Measurements from ENCODE around the gene GRPEL1. TPM values are rescaled to one million over a fixed set of nuclear protein-coding genes. Genes with fewer than 3 reads are reported as not detected.

Gene GRPEL1
- total and polyA plus RNA-seq, 2 of the 4 experiments (the other 2 are of a cell fraction) = 33.0 to 33.9 TPM

DNA sequence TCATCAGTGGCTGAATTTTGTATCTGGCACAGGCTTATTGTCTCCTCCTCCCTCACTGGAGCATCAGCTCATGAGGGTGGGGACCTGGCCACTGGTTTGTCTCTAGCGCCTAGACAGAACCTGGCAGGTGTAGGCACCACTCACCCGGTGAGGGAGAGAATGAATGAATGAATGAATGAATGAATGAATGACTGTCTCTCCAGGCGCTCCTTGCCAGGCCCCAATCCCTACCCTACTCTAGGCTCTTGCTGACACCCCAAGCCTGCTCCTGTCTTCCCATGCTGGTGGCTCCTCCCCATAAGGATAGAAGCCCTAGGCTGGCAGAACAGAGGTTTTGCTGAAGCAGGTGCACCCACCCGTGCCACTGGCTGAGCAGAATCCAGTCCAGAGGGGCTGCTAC is 41.3 kb upstream of the GRPEL1 start:
- in situ Hi-C loops (cut with MboI; ENCODE audit: low sequenced_read_pairs) (no loop called here), dilution Hi-C loops (cut with HindIII; ENCODE audit: low sequenced_read_pairs, unreplicated experiment) (no loop called here), intact Hi-C loops (cut with micrococcal nuclease) (no loop called here)
- Histone ChIP-seq H3K56ac (ENCODE audit: extremely low read depth, insufficient read depth, low read length) (no peak overlapping the region), H3K4me1 (ENCODE audit: control insufficient read depth, insufficient read depth, low read length) (no peaks in the 10 kb centered on the region), H3K4me3 (ENCODE audit: insufficient read depth, low read depth, low read length) (no peak overlapping the region), H2AK5ac (ENCODE audit: low read depth, low read length) (no peak overlapping the region), H3K9ac (ENCODE audit: low read depth, low read length) (no peak overlapping the region), H3K27ac (ENCODE audit: insufficient read depth, low read length) (no peak overlapping the region), H3K4ac (ENCODE audit: low read depth, low read length) (no peak overlapping the region), H3K36me3 (ENCODE audit: control insufficient read depth, insufficient read depth, low read length) (no peaks in the 10 kb centered on the region), H2BK5ac (ENCODE audit: low read depth, low read length, poor library complexity, severe bottlenecking) (no peak overlapping the region), H2BK20ac (ENCODE audit: low read depth, low read length) (no peak overlapping the region), H4K8ac (ENCODE audit: low read depth in 2 of 2, low read length in 2 of 2) (no peak overlapping the region), H2BK15ac (ENCODE audit: low read depth, low read length) (no peak overlapping the region), H3K9me3 (ENCODE audit: control insufficient read depth, insufficient read depth, low read length) (no peaks in the 10 kb centered on the region; the same call in 1 of the 2 replicates), H2BK120ac (ENCODE audit: low read depth, low read length) (no peak overlapping the region), H4K20me1 (ENCODE audit: insufficient read depth, low read length) (no peaks in the 10 kb centered on the region; the same call in 1 of the 2 replicates), H3K9me1 (ENCODE audit: insufficient read depth, low read length) (no peaks in the 10 kb centered on the region), H4K5ac (ENCODE audit: low read depth, low read length) (no peak overlapping the region), H3K27me3 (ENCODE audit: control insufficient read depth, insufficient read depth, low read length) (peaks cover 24% of the 10 kb centered on the region; the same call in 1 of the 2 replicates), H3K18ac (ENCODE audit: low read depth, low read length) (no peak overlapping the region), H3K14ac (replicated peaks; ENCODE audit: low read depth, low read length) (no peak overlapping the region), H2AFZ (replicated peaks; ENCODE audit: low read length, poor library complexity) (no peak overlapping the region), H3K79me1 (ENCODE audit: low read depth in 1 of 2, low read length in 2 of 2) (no peaks in the 10 kb centered on the region), H3K23ac (ENCODE audit: low read depth, low read length) (no peak overlapping the region), H2AK9ac (replicated peaks; ENCODE audit: low read depth, low read length, poor library complexity) (no peak overlapping the region), H3K4me2 (ENCODE audit: low read depth, low read length) (no peak overlapping the region), H4K91ac (ENCODE audit: insufficient read depth, low read depth, low read length) (no peak overlapping the region)
- ATAC-seq (ENCODE audit: low read depth) = no peak
- DNase-seq = no peak
- no TSS peak for BruUV-seq (replicated peaks)
- WGBS, 2 experiments (ENCODE audit: extremely low coverage in 2 of 2, insufficient read length in 1 of 2) = no CpG with 5 or more reads among the region's 4 CpGs
- TF ChIP-seq MXI1 (IDR thresholded peaks at IDR 0.05; ENCODE audit: borderline replicate concordance, low read depth, low read length) (no peak), RFX5 (IDR thresholded peaks at IDR 0.05; ENCODE audit: low read depth, low read length) (no peak), SMC3 (IDR thresholded peaks at IDR 0.05; ENCODE audit: low read depth, low read length) (no peak), CHD1 (IDR thresholded peaks at IDR 0.05; ENCODE audit: low read depth, low read length) (no peak), NFE2L2 (IDR thresholded peaks at IDR 0.05; ENCODE audit: low read depth, low read length) (no peak), RCOR1 (IDR thresholded peaks at IDR 0.05; ENCODE audit: insufficient replicate concordance, low read length) (no peak), BHLHE40 (IDR thresholded peaks at IDR 0.05; ENCODE audit: low read depth, low read length) (no peak), CTCF (conservative IDR thresholded peaks at IDR 0.05; ENCODE audit: low read depth, low read length) (no peak), MAFK (IDR thresholded peaks at IDR 0.05; ENCODE audit: low read depth, low read length) (no peak), FOS (IDR thresholded peaks at IDR 0.05; ENCODE audit: low read depth, low read length) (no peak)
- POLR2A ChIA-PET (ENCODE audit: unreplicated experiment) = no interaction called here
- CTCF ChIA-PET = interaction anchor here (1.0 kb wide), 1 partner anchor 16 kb away, joined by 3 read pairs; no protein-coding TSS in a partner anchor

All from IMR-90 (cell line).